Occipital lobe (tissue), 2 donors: Measurements from ENCODE around the gene FBXO44. TPM values are rescaled to one million over a fixed set of nuclear protein-coding genes. Genes with fewer than 3 reads are reported as not detected.

Experiments used
- DNase-seq: peaks from one replicate; lab custom pipeline; 2025; lab: John Stamatoyannopoulos, UW
- total RNA-seq: library from RNA; depleted of rRNA; stranded (reverse); fragments of >200 nt; gene quantifications from one replicate; pipeline ENCODE4 v1.2.3, GENCODE V29; 2014

Gene FBXO44
- total RNA-seq, 1 donor from 2014 or later: 30.3 TPM

GRCh38 chr1:11688506-11688905 is 33.8 kb downstream of the FBXO44 start:
- DNase-seq: no peak

- DNase-seq: no peak
These were observed 36.0 kb downstream of the FBXO44 start for GRCh38 chr1:11690397-11691301.

GRCh38 chr1:11691302-11691914 is 36.7 kb downstream of the FBXO44 start, which contains the start of gene DRAXIN:
DRAXIN (plus strand) TSS chr1:11691710; CDS start chr1:11706259, 14,549 bp downstream.
- DNase-seq: no peak

- DNase-seq: no peak
These were observed 37.4 kb downstream of the FBXO44 start for GRCh38 chr1:11691928-11692711.

- no peak for DNase-seq
These were observed 38.4 kb downstream of the FBXO44 start for GRCh38 chr1:11693024-11693590.

- DNase-seq: no peak
These were observed 39.2 kb downstream of the FBXO44 start for GRCh38 chr1:11693917-11694316.

- no peak for DNase-seq
These were observed 41.2 kb downstream of the FBXO44 start for GRCh38 chr1:11695861-11696260.

GRCh38 chr1:11697188-11697892 is 42.7 kb downstream of the FBXO44 start:
- no peak for DNase-seq

- DNase-seq: no peak
These were observed 43.2 kb downstream of the FBXO44 start for GRCh38 chr1:11697893-11698210.

- no peak for DNase-seq
These were observed 46.2 kb downstream of the FBXO44 start for GRCh38 chr1:11700601-11701467.

- DNase-seq: peak; percentile 68
These were observed 46.9 kb downstream of the FBXO44 start for GRCh38 chr1:11701551-11701961.

GRCh38 chr1:11701981-11702803 is 47.5 kb downstream of the FBXO44 start:
- DNase-seq: no peak

GRCh38 chr1:11703357-11704193 is 48.9 kb downstream of the FBXO44 start:
- DNase-seq: no peak

- DNase-seq: no peak
These were observed 49.5 kb downstream of the FBXO44 start for GRCh38 chr1:11704194-11704529.

GRCh38 chr1:11704691-11705475 is 50.2 kb downstream of the FBXO44 start:
- DNase-seq: no peak

- DNase-seq: no peak
These were observed 50.9 kb downstream of the FBXO44 start for GRCh38 chr1:11705596-11705995.

- no peak for DNase-seq
These were observed 51.6 kb downstream of the FBXO44 start for GRCh38 chr1:11706292-11706691.
